ENCODE measurements around the gene FOLR2.

Gene FOLR2

GRCh38 chr11:72228844-72229231 lies 12.2 kb downstream of the FOLR2 start:
- no peak overlapping the region for H3K14ac ChIP-seq (ENCODE audit: low read length)
- H2AK5ac ChIP-seq (ENCODE audit: low read length), result no peak overlapping the region
- no peak overlapping the region for H3K4ac ChIP-seq (ENCODE audit: low read depth, low read length)
- no peak overlapping the region for H3K23ac ChIP-seq (ENCODE audit: low read length)
- H3K9me3 ChIP-seq (ENCODE audit: insufficient read depth, low read depth, low read length), result peaks cover 2% of the 10 kb centered on the region
- WGBS (ENCODE audit: extremely low coverage, insufficient coverage, insufficient read length), result no CpG with 5 or more reads among the region's 7 CpGs
- H2AFZ ChIP-seq (ENCODE audit: insufficient read depth, low read length, poor library complexity), result no peak overlapping the region
- H3K79me2 ChIP-seq (ENCODE audit: control insufficient read depth, insufficient read depth, low read length, poor library complexity), result peaks cover 20% of the 10 kb centered on the region
- H4K91ac ChIP-seq (ENCODE audit: low read depth, low read length), result no peak overlapping the region
- no peaks in the 10 kb centered on the region for H3K27me3 ChIP-seq (ENCODE audit: insufficient read depth, low read length)
- DNase-seq, result peak in 1 of 2 donors; percentile 6
- no peak overlapping the region for H2BK5ac ChIP-seq (ENCODE audit: low read depth, low read length, poor library complexity)
- H4K12ac ChIP-seq (ENCODE audit: low read depth, low read length), result no peak overlapping the region
- H3K4me2 ChIP-seq (ENCODE audit: low read length), result no peak overlapping the region
- H4K8ac ChIP-seq (ENCODE audit: low read depth, low read length), result no peak overlapping the region
- no peak overlapping the region for H2BK12ac ChIP-seq (ENCODE audit: low read length)
- no peak overlapping the region for H3K9ac ChIP-seq (ENCODE audit: low read length)
- H2BK120ac ChIP-seq (ENCODE audit: insufficient read depth, low read length, poor library complexity), result no peak overlapping the region
- peaks cover 71 to 74% of the 10 kb centered on the region in 2 experiments for H3K36me3 ChIP-seq (ENCODE audit: control insufficient read depth in 1 of 2, insufficient read depth in 2 of 2, low read length in 2 of 2)
- H3K4me3 ChIP-seq (ENCODE audit: low read depth, low read length), result no peak overlapping the region
- no peak overlapping the region for H3K18ac ChIP-seq (ENCODE audit: low read length)
- no peak overlapping the region for H3K27ac ChIP-seq (ENCODE audit: low read depth, low read length)
- peaks cover 18% of the 10 kb centered on the region for H3K79me1 ChIP-seq (ENCODE audit: low read length)
- H3K4me1 ChIP-seq (ENCODE audit: control insufficient read depth in 1 of 2, insufficient read depth in 2 of 2, low read length in 2 of 2), result peaks cover 5 to 11% of the 10 kb centered on the region in 2 experiments

GRCh38 chr11:72229336-72229924 lies 12.8 kb downstream of the FOLR2 start:
- DNase-seq, result no peak
- Histone ChIP-seq H3K14ac (ENCODE audit: low read length) (no peak overlapping the region), H3K9me3 (ENCODE audit: insufficient read depth, low read depth, low read length) (peaks cover 2% of the 10 kb centered on the region), H4K91ac (ENCODE audit: low read depth, low read length) (no peak overlapping the region), H3K27ac (ENCODE audit: low read depth, low read length) (no peak overlapping the region), H3K79me1 (ENCODE audit: low read length) (peaks cover 12% of the 10 kb centered on the region), H2AK5ac (ENCODE audit: low read length) (no peak overlapping the region), H3K4me2 (ENCODE audit: low read length) (no peak overlapping the region), H3K79me2 (ENCODE audit: control insufficient read depth, insufficient read depth, low read length, poor library complexity) (peaks cover 14% of the 10 kb centered on the region), H4K12ac (ENCODE audit: low read depth, low read length) (no peak overlapping the region), H2AFZ (ENCODE audit: insufficient read depth, low read length, poor library complexity) (no peak overlapping the region), H3K36me3 (ENCODE audit: control insufficient read depth in 1 of 2, insufficient read depth in 2 of 2, low read length in 2 of 2) (peaks cover 77 to 80% of the 10 kb centered on the region in 2 experiments), H2BK5ac (ENCODE audit: low read depth, low read length, poor library complexity) (no peak overlapping the region), H3K4me1 (ENCODE audit: control insufficient read depth in 1 of 2, insufficient read depth in 2 of 2, low read length in 2 of 2) (peaks cover 5 to 11% of the 10 kb centered on the region in 2 experiments), H3K4ac (ENCODE audit: low read depth, low read length) (no peak overlapping the region), H4K8ac (ENCODE audit: low read depth, low read length) (no peak overlapping the region), H3K27me3 (ENCODE audit: insufficient read depth, low read length) (no peaks in the 10 kb centered on the region), H3K4me3 (ENCODE audit: low read depth, low read length) (no peak overlapping the region), H3K9ac (ENCODE audit: low read length) (no peak overlapping the region), H2BK120ac (ENCODE audit: insufficient read depth, low read length, poor library complexity) (no peak overlapping the region), H3K18ac (ENCODE audit: low read length) (no peak overlapping the region), H3K23ac (ENCODE audit: low read length) (no peak overlapping the region), H2BK12ac (ENCODE audit: low read length) (no peak overlapping the region)
- WGBS (ENCODE audit: extremely low coverage, insufficient coverage, insufficient read length), result no CpG with 5 or more reads among the region's 8 CpGs

GRCh38 chr11:72229925-72230763 lies 13.6 kb downstream of the FOLR2 start:
- H3K27ac ChIP-seq (ENCODE audit: low read depth, low read length), result no peak overlapping the region
- peaks cover 5% of the 10 kb centered on the region for H3K79me1 ChIP-seq (ENCODE audit: low read length)
- H3K79me2 ChIP-seq (ENCODE audit: control insufficient read depth, insufficient read depth, low read length, poor library complexity), result peaks cover 7% of the 10 kb centered on the region
- H3K9ac ChIP-seq (ENCODE audit: low read length), result no peak overlapping the region
- no peak overlapping the region for H3K23ac ChIP-seq (ENCODE audit: low read length)
- WGBS (ENCODE audit: extremely low coverage, insufficient coverage, insufficient read length), result no CpG with 5 or more reads among the region's 21 CpGs
- peaks cover 83 to 87% of the 10 kb centered on the region in 2 experiments for H3K36me3 ChIP-seq (ENCODE audit: control insufficient read depth in 1 of 2, insufficient read depth in 2 of 2, low read length in 2 of 2)
- H2AFZ ChIP-seq (ENCODE audit: insufficient read depth, low read length, poor library complexity), result no peak overlapping the region
- DNase-seq, result no peak
- no peak overlapping the region for H2BK120ac ChIP-seq (ENCODE audit: insufficient read depth, low read length, poor library complexity)
- no peak overlapping the region for H3K14ac ChIP-seq (ENCODE audit: low read length)
- H4K91ac ChIP-seq (ENCODE audit: low read depth, low read length), result no peak overlapping the region
- H3K27me3 ChIP-seq (ENCODE audit: insufficient read depth, low read length), result no peaks in the 10 kb centered on the region
- no peak overlapping the region for H2AK5ac ChIP-seq (ENCODE audit: low read length)
- H2BK5ac ChIP-seq (ENCODE audit: low read depth, low read length, poor library complexity), result no peak overlapping the region
- no peak overlapping the region for H3K4me2 ChIP-seq (ENCODE audit: low read length)
- H2BK12ac ChIP-seq (ENCODE audit: low read length), result no peak overlapping the region
- H4K8ac ChIP-seq (ENCODE audit: low read depth, low read length), result no peak overlapping the region
- peaks cover 5 to 11% of the 10 kb centered on the region in 2 experiments for H3K4me1 ChIP-seq (ENCODE audit: control insufficient read depth in 1 of 2, insufficient read depth in 2 of 2, low read length in 2 of 2)
- H3K4me3 ChIP-seq (ENCODE audit: low read depth, low read length), result no peak overlapping the region
- H3K9me3 ChIP-seq (ENCODE audit: insufficient read depth, low read depth, low read length), result peaks cover 2% of the 10 kb centered on the region
- no peak overlapping the region for H4K12ac ChIP-seq (ENCODE audit: low read depth, low read length)
- no peak overlapping the region for H3K18ac ChIP-seq (ENCODE audit: low read length)
- no peak overlapping the region for H3K4ac ChIP-seq (ENCODE audit: low read depth, low read length)

GRCh38 chr11:72230764-72231365 lies 14.3 kb downstream of the FOLR2 start:
- Histone ChIP-seq H3K79me1 (ENCODE audit: low read length) (no peaks in the 10 kb centered on the region), H4K12ac (ENCODE audit: low read depth, low read length) (no peak overlapping the region), H3K9me3 (ENCODE audit: insufficient read depth, low read depth, low read length) (peaks cover 2% of the 10 kb centered on the region), H3K27ac (ENCODE audit: low read depth, low read length) (no peak overlapping the region), H3K4me2 (ENCODE audit: low read length) (no peak overlapping the region), H2AK5ac (ENCODE audit: low read length) (no peak overlapping the region), H3K14ac (ENCODE audit: low read length) (no peak overlapping the region), H2BK12ac (ENCODE audit: low read length) (no peak overlapping the region), H3K9ac (ENCODE audit: low read length) (no peak overlapping the region), H3K18ac (ENCODE audit: low read length) (no peak overlapping the region), H4K91ac (ENCODE audit: low read depth, low read length) (no peak overlapping the region), H4K8ac (ENCODE audit: low read depth, low read length) (no peak overlapping the region), H2BK120ac (ENCODE audit: insufficient read depth, low read length, poor library complexity) (no peak overlapping the region), H3K4ac (ENCODE audit: low read depth, low read length) (no peak overlapping the region), H3K27me3 (ENCODE audit: insufficient read depth, low read length) (no peaks in the 10 kb centered on the region), H3K79me2 (ENCODE audit: control insufficient read depth, insufficient read depth, low read length, poor library complexity) (no peaks in the 10 kb centered on the region), H2AFZ (ENCODE audit: insufficient read depth, low read length, poor library complexity) (no peak overlapping the region), H3K4me1 (ENCODE audit: control insufficient read depth in 1 of 2, insufficient read depth in 2 of 2, low read length in 2 of 2) (peaks cover 0 to 6% of the 10 kb centered on the region in 2 experiments), H3K4me3 (ENCODE audit: low read depth, low read length) (no peak overlapping the region), H3K23ac (ENCODE audit: low read length) (no peak overlapping the region), H3K36me3 (ENCODE audit: control insufficient read depth in 1 of 2, insufficient read depth in 2 of 2, low read length in 2 of 2) (peaks cover 90 to 95% of the 10 kb centered on the region in 2 experiments), H2BK5ac (ENCODE audit: low read depth, low read length, poor library complexity) (no peak overlapping the region)
- no peak for DNase-seq
- WGBS (ENCODE audit: extremely low coverage, insufficient coverage, insufficient read length), result no CpG with 5 or more reads among the region's 18 CpGs
